ENCODE measurements around the gene MTHFD1L. TPM values are rescaled to one million over a fixed set of nuclear protein-coding genes. Genes with fewer than 3 reads are reported as not detected.

MTHFD1L gene
- total and polyA plus RNA-seq, 4 donors = 7.6 to 34.9 (median 11.0) TPM

DNA sequence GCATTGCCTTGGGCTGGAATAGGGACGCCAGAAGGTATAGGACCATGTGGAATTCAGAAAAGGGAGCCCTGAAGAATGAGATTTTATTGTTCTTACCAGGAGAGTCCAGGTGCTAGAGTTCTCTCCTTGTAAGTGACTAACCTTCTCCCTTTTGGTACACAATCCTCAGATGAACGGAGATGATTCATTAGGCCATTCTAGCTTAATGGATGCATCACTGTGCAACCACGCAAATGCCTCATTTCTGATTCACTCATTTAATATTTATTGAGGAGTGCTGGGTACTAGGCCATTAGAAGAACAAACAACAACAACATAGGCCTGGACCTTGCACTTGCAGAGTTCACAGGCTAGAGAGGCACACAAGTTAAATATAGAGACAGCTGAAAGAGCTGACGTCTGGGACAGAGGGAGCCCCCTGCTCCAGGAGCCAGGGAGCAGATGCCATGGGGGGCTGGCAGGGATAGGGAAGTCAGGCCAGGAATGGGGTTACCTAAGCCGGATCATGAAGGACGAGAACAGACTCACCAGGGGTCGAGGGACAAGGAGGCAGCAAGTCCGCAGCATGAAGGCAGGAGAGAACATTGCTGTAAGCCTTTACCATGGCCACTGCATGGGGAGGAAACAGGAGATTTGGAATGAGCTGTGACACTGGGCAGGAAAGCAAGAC lies 194.7 kb downstream of the MTHFD1L start:
- H3K27me3 ChIP-seq (ENCODE audit: control insufficient read depth in 3 of 3, insufficient read depth in 3 of 3, low read length in 2 of 3) = no peaks in the 10 kb centered on the region
- DNase-seq (no peak), ATAC-seq (ENCODE audit: insufficient read depth, low FRiP score) (peak; percentile 14)
- no peak overlapping the region for H3K9ac ChIP-seq (ENCODE audit: insufficient read depth in 1 of 2, low read length in 2 of 2)
- 96 to 98% methylated on average over 8 of the region's 8 CpGs for WGBS, 2 donors
- TF ChIP-seq, protein P1, sequence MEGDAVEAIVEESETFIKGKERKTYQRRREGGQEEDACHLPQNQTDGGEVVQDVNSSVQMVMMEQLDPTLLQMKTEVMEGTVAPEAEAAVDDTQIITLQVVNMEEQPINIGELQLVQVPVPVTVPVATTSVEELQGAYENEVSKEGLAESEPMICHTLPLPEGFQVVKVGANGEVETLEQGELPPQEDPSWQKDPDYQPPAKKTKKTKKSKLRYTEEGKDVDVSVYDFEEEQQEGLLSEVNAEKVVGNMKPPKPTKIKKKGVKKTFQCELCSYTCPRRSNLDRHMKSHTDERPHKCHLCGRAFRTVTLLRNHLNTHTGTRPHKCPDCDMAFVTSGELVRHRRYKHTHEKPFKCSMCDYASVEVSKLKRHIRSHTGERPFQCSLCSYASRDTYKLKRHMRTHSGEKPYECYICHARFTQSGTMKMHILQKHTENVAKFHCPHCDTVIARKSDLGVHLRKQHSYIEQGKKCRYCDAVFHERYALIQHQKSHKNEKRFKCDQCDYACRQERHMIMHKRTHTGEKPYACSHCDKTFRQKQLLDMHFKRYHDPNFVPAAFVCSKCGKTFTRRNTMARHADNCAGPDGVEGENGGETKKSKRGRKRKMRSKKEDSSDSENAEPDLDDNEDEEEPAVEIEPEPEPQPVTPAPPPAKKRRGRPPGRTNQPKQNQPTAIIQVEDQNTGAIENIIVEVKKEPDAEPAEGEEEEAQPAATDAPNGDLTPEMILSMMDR (IDR thresholded peaks at IDR 0.05; ENCODE audit: control extremely low read depth, extremely low read depth) = no peak
- peaks cover 0 to 25% (median 5%) of the 10 kb centered on the region in 5 donors for H3K4me1 ChIP-seq (ENCODE audit: control insufficient read depth in 5 of 5, insufficient read depth in 5 of 5, low read length in 5 of 5)
- no peak overlapping the region for H3K4me3 ChIP-seq
- H3K27ac ChIP-seq (ENCODE audit: low read depth in 1 of 2, low read length in 1 of 2) = no peak overlapping the region
- no peaks in the 10 kb centered on the region for H3K9me3 ChIP-seq (ENCODE audit: control insufficient read depth in 4 of 4, insufficient read depth in 3 of 4, low read length in 3 of 4)
- H3K36me3 ChIP-seq (ENCODE audit: control insufficient read depth in 4 of 4, insufficient read depth in 4 of 4, low read length in 4 of 4) = no peaks in the 10 kb centered on the region

DNA sequence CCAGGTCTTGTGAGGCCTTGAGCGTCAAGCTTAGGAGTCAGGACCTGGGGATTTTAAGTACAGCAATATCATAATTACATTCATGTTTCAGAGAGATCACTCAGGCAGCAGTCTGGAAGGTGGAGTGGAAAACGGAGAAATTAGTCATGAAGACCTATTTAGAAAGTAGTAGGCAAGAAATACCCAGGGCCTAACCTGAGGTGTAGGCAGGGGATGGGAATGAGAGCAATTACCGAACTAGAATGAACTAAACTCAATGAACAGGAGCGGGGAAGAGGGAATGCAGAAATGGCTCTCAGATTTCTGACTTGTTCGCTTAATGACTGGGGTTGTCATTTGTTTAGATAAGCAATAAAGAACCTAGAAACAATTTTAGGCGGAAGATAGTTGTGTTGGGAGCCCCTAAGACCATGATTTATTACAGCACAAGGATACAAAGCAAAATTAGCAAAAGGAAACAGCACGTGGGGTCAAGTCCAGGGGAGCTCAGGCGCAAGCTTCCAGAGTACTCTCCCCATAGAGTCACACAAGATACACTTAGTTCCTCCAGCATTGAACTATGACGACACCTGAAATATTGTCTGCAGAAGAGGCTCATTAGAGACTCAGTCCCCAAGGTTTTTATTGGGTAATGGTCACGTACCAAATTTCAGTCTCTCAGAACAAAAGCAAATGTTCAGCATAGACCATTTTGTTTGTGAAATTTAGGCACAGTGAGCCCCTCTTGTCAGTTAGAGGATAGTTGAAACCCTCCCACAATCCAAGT lies 195.4 kb downstream of the MTHFD1L start:
- ATAC-seq (ENCODE audit: insufficient read depth, low FRiP score) = no peak
- no peak overlapping the region for H3K27ac ChIP-seq (ENCODE audit: low read depth in 1 of 2, low read length in 1 of 2)
- peaks cover 0 to 28% (median 5%) of the 10 kb centered on the region in 5 donors for H3K4me1 ChIP-seq (ENCODE audit: control insufficient read depth in 5 of 5, insufficient read depth in 5 of 5, low read length in 5 of 5)
- 95 to 97% methylated on average over 10 of the region's 10 CpGs for WGBS, 2 donors
- TF ChIP-seq, protein P1 (IDR thresholded peaks at IDR 0.05; ENCODE audit: control extremely low read depth, extremely low read depth) = no peak
- no peaks in the 10 kb centered on the region for H3K27me3 ChIP-seq (ENCODE audit: control insufficient read depth in 3 of 3, insufficient read depth in 3 of 3, low read length in 2 of 3)
- H3K9ac ChIP-seq (ENCODE audit: insufficient read depth in 1 of 2, low read length in 2 of 2) = no peak overlapping the region
- H3K36me3 ChIP-seq (ENCODE audit: control insufficient read depth in 4 of 4, insufficient read depth in 4 of 4, low read length in 4 of 4) = no peaks in the 10 kb centered on the region
- H3K4me3 ChIP-seq = no peak overlapping the region
- H3K9me3 ChIP-seq (ENCODE audit: control insufficient read depth in 4 of 4, insufficient read depth in 3 of 4, low read length in 3 of 4) = no peaks in the 10 kb centered on the region
- no peak for DNase-seq

DNA sequence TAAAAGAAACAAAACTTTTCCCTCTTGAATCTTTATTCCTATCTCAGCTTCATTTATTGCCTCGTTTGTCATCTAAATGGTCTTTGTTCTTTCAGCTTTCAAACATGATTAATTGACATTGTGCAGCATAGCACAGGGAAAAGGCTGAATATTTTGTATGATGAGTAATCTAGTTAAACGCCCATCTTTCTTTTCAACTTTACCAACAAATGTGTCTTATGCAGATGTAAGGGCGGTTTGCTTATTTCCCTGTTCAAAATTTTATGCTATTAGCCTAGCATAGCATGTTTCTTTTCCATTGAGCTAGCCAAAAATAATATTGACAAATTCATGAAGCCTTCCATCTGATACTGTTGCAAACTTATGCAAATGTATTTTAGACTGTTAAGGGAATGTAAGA lies 197.8 kb downstream of the MTHFD1L start:
- TF ChIP-seq, protein P1 (IDR thresholded peaks at IDR 0.05; ENCODE audit: control extremely low read depth, extremely low read depth) = no peak
- Histone ChIP-seq H3K4me3 (no peak overlapping the region), H3K9ac (ENCODE audit: insufficient read depth in 1 of 2, low read length in 2 of 2) (no peak overlapping the region), H3K27ac (ENCODE audit: low read depth in 1 of 2, low read length in 1 of 2) (no peak overlapping the region), H3K27me3 (ENCODE audit: control insufficient read depth in 3 of 3, insufficient read depth in 3 of 3, low read length in 2 of 3) (no peaks in the 10 kb centered on the region), H3K4me1 (ENCODE audit: control insufficient read depth in 5 of 5, insufficient read depth in 5 of 5, low read length in 5 of 5) (peaks cover 3 to 30% (median 9%) of the 10 kb centered on the region in 5 donors), H3K36me3 (ENCODE audit: control insufficient read depth in 4 of 4, insufficient read depth in 4 of 4, low read length in 4 of 4) (no peaks in the 10 kb centered on the region), H3K9me3 (ENCODE audit: control insufficient read depth in 4 of 4, insufficient read depth in 3 of 4, low read length in 3 of 4) (no peaks in the 10 kb centered on the region)
- no peak for ATAC-seq (ENCODE audit: insufficient read depth, low FRiP score)
- 69 to 78% methylated on average over 3 of the region's 3 CpGs for WGBS, 2 donors
- no peak for DNase-seq
